ENCODE results near the gene UBASH3A.

GRCh38 chr21:42461881-42462877 is 58.5 kb downstream of the UBASH3A start:
- TF ChIP-seq CTCF (IDR thresholded peaks at IDR 0.05 in 4 of 5, conservative IDR thresholded peaks at IDR 0.05 in 1 of 5): no peak
- no peak for TF ChIP-seq POLR2A (IDR thresholded peaks at IDR 0.05)

Data from gastrocnemius medialis (tissue), 4 donors.